Activated CD8-positive, alpha-beta T cell treated with anti-CD3 and anti-CD28 coated beads for 36 hours (primary cell): ENCODE measurements around the gene GSTT2. TPM values are rescaled to one million over a fixed set of nuclear protein-coding genes. Genes with fewer than 3 reads are reported as not detected.

ENCODE experiments used
- ATAC-seq: fragments of 200-7000 bp; cut with Tn5 transposase; one replicate; pipeline ENCODE4 v1.10.0; 2021; ENCODE audit warnings: mild to moderate bottlenecking, moderate library complexity
- CTCF ChIA-PET: fragments of 350-600 bp; sonication (Branson Sonifier 250); formaldehyde crosslinking; loops from one replicate; lab custom pipeline; 2021; ENCODE audit warnings: antibody characterized with exemption; lab: Charles Lee
- POLR2A ChIA-PET: fragments of 350-600 bp; sonication (Branson Sonifier 250); formaldehyde crosslinking; loops from one replicate; lab custom pipeline; 2021; ENCODE audit warnings: antibody characterized with exemption; lab: Charles Lee
- DNase-seq: peaks from one replicate; pipeline ENCODE4 v3.0.0-alpha.2; 2020
- H3K27ac Mint-ChIP-seq: one replicate; pipeline ENCODE4 v1.8.0; 2021; ENCODE audit warnings: mild to moderate bottlenecking, mixed read lengths
- H3K27me3 Mint-ChIP-seq: one replicate; pipeline ENCODE4 v1.8.0; 2021; ENCODE audit warnings: mixed read lengths
- H3K36me3 Mint-ChIP-seq: one replicate; pipeline ENCODE4 v1.8.0; 2021; ENCODE audit warnings: low read depth, mixed read lengths
- H3K4me1 Mint-ChIP-seq: one replicate; pipeline ENCODE4 v1.8.0; 2021; ENCODE audit warnings: low read depth, mixed read lengths
- H3K4me3 Mint-ChIP-seq: one replicate; pipeline ENCODE4 v1.8.0; 2021; ENCODE audit warnings: mild to moderate bottlenecking, moderate library complexity, mixed read lengths
- H3K9me3 Mint-ChIP-seq: one replicate; pipeline ENCODE4 v1.8.0; 2021; ENCODE audit warnings: mixed read lengths
- intact Hi-C: fragments of 100-400 bp; cut with micrococcal nuclease; formaldehyde crosslinking; loops from one replicate; pipeline ENCODE4 v1.10.0; 2022
- total RNA-seq, 2 experiments: library from RNA; stranded (reverse); gene quantifications; one replicate each; pipeline ENCODE4 v1.2.3, GENCODE V29; 2021
- TF ChIP-seq, protein P1 (sequence below): fragments of 200-600 bp; IDR thresholded peaks from one replicate; pipeline ENCODE4 v1.8.0; 2022; ENCODE audit warnings: antibody characterized with exemption, mild to moderate bottlenecking

GSTT2 gene
- total RNA-seq, 2 experiments from 2014 or later, result not detected

DNA sequence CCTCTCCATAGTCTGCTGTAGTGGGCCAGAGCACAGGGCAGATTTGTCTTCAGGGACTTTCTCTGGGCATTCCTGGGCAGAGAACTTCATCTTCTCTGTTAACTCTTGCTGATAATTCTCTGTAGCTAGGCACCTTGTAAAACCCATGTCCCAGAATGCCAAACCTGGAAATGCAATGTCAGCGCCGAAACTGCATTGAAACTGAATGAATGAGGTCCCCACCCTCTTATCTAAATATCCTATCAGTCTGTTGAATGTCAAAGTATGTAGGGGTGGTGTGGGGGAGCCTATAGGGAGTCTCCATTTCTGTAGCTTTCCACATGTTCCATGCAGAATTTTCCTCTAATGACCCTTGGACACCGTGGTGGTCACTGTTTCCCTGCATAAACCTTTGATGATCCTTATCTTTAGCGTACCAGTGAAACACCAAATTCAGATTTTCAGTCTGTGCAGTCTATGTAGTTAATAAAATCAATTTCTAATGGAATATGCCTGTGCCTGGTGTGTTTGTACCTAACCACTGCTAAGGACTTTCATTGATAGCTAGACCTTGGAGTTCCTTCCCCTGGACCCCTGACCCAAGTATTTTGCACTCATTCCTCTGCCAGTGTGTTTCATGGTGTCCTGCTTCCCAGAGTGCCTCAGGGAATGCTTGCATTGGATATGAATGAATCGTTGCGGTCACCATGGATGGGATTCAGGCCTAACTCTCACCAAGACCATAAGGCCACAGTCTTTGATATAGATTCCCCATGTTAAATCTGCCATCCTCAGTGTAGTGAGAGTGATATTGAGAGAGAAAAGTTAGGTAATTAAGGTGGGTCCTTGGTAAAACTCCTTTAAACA, 28.7 kb downstream of the GSTT2 start:
- TF ChIP-seq, protein P1, sequence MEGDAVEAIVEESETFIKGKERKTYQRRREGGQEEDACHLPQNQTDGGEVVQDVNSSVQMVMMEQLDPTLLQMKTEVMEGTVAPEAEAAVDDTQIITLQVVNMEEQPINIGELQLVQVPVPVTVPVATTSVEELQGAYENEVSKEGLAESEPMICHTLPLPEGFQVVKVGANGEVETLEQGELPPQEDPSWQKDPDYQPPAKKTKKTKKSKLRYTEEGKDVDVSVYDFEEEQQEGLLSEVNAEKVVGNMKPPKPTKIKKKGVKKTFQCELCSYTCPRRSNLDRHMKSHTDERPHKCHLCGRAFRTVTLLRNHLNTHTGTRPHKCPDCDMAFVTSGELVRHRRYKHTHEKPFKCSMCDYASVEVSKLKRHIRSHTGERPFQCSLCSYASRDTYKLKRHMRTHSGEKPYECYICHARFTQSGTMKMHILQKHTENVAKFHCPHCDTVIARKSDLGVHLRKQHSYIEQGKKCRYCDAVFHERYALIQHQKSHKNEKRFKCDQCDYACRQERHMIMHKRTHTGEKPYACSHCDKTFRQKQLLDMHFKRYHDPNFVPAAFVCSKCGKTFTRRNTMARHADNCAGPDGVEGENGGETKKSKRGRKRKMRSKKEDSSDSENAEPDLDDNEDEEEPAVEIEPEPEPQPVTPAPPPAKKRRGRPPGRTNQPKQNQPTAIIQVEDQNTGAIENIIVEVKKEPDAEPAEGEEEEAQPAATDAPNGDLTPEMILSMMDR, result no peak
- Mint-ChIP-seq H3K4me3 (no peak overlapping the region), H3K36me3 (peaks cover 9% of the 10 kb centered on the region), H3K4me1 (peaks cover 14% of the 10 kb centered on the region), H3K27ac (no peak overlapping the region), H3K9me3 (no peaks in the 10 kb centered on the region), H3K27me3 (no peaks in the 10 kb centered on the region)
- DNase-seq, result no peak
- CTCF ChIA-PET, result no interaction called here
- intact Hi-C loops, result no loop called here
- ATAC-seq, result no peak
- POLR2A ChIA-PET, result no interaction called here

DNA sequence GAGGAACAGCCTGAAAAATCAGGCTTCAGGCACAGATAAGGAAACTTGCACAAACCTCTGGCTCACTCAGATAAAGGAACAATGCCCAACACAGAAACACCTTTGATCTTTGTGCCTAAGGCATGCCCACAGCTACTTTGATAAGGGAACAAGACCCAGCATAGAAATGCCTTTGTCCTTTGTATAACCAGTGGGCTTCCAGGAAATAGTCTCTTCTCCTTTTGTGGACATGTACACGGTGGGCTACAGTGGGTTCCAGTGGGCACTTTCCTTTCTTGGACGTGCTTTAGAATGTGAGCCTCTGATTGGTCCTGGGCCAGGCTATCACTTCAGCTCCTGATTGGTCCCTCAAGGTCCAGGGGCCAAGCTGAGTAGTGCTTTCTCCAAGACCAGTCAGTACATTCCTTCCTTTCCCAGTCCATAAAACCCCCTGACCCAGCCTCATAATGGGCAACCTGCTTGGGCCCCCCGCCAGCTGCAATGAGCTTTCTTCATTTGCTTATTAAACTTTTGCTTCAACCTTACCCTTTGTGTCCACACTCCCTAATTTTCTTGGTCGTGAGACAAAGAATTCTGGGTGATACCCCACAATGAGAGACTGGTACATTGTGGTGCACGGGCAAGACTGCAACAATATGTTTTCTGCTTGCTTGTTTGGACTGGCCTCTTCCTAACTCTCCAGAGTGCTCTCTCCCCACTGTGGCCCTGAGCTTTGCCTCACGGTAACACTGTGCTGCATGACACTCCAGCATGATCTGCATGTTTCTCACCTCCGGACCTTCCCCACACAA, 29.5 kb downstream of the GSTT2 start:
- POLR2A ChIA-PET, result interaction anchor here (1.4 kb wide), 2 partner anchors 116 to 147 kb away, joined by 3 to 6 read pairs; partner anchors contain the start of gene MIF
- intact Hi-C loops, result no loop called here
- CTCF ChIA-PET, result interaction anchor here (1.2 kb wide), 1 partner anchor 116 kb away, joined by 3 read pairs; no protein-coding TSS in a partner anchor
- Mint-ChIP-seq H3K36me3 (peaks cover 13% of the 10 kb centered on the region), H3K4me1 (peaks cover 20% of the 10 kb centered on the region), H3K9me3 (no peaks in the 10 kb centered on the region), H3K4me3 (no peak overlapping the region), H3K27me3 (no peaks in the 10 kb centered on the region), H3K27ac (no peak overlapping the region)
- DNase-seq, result no peak
- no peak for ATAC-seq
- TF ChIP-seq, protein P1, result no peak

DNA sequence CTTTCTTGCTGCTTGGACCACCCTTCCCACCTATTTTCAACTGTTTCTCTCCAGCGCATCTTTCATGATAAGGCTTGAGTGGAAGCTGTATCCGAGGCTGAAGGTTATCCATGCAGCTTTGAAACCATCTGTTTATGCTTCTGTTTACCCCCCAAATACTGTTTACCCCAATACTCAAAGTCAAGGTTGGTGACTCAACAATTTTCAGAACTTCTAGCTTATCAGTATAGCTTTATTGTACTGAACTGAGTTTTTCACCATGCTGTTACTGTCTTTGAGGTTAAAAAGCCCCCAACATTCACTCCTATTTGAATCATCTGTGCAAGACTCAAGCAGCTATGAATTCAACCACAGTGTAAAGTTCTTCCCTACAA, 30.1 kb downstream of the GSTT2 start:
- Mint-ChIP-seq H3K4me1 (peaks cover 23% of the 10 kb centered on the region), H3K4me3 (peak overlapping the region; percentile 54), H3K36me3 (peaks cover 17% of the 10 kb centered on the region), H3K9me3 (no peaks in the 10 kb centered on the region), H3K27ac (peak overlapping the region; percentile 44), H3K27me3 (no peaks in the 10 kb centered on the region)
- no peak for DNase-seq
- ATAC-seq, result no peak
- TF ChIP-seq, protein P1, result no peak
- intact Hi-C loops, result no loop called here
- CTCF ChIA-PET, result interaction anchor here (1.2 to 1.5 kb wide), 2 partner anchors 116 kb away, joined by 3 to 5 read pairs; partner anchors contain the start of gene MIF
- POLR2A ChIA-PET, result interaction anchor here (1.4 kb wide), 2 partner anchors 116 to 147 kb away, joined by 3 to 6 read pairs; partner anchors contain the start of gene MIF

DNA sequence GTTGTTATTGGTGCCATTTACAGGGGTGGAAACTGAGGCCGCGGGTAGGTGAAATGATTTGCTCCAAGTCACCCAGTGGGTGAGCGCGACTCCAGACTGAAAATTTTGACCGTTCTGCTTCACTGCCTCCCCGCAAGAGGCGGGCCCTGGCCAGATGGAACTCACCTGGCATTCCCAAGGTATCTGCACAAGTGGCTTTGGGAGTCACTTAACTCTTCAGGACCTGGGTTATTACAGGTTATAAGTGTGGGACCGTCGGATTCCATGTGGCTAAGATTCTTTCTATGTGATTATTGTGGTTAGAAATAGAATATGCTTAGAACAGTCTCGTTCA, 31.8 kb downstream of the GSTT2 start:
- H3K27ac Mint-ChIP-seq, result peak overlapping the region; percentile 93
- peak overlapping the region; percentile 93 for H3K4me3 Mint-ChIP-seq
- no peak for DNase-seq
- no peak for ATAC-seq
- CTCF ChIA-PET, result no interaction called here
- peaks cover 24% of the 10 kb centered on the region for H3K36me3 Mint-ChIP-seq
- POLR2A ChIA-PET, result interaction anchor here (1.0 to 1.4 kb wide), 5 partner anchors 19 to 99 kb away, joined by 3 to 5 read pairs (median 3); no protein-coding TSS in a partner anchor
- no peaks in the 10 kb centered on the region for H3K27me3 Mint-ChIP-seq
- intact Hi-C loops, result no loop called here
- H3K4me1 Mint-ChIP-seq, result peaks cover 25% of the 10 kb centered on the region
- TF ChIP-seq, protein P1, result no peak
- no peaks in the 10 kb centered on the region for H3K9me3 Mint-ChIP-seq
